Sigmoid colon (tissue), 7 donors: Measurements from ENCODE around the gene CASP2. TPM values are rescaled to one million over a fixed set of nuclear protein-coding genes. Genes with fewer than 3 reads are reported as not detected.

ENCODE experiments used
- DNase-seq: peaks from one replicate; pipeline ENCODE4 v3.0.0-alpha.2; 2019
- H3K27ac ChIP-seq, 4 donors: fragments of 200-600 bp; sonication (generic); one replicate each; pipeline ENCODE4 v1.5.1; 2016 to 2019; ENCODE audit warnings: mild to moderate bottlenecking in 1 of 4
- H3K27me3 ChIP-seq, 3 donors: fragments of 200-600 bp; sonication (generic); one replicate each; pipeline ENCODE4 v1.5.1; 2019; ENCODE audit warnings: mild to moderate bottlenecking in 1 of 3
- H3K36me3 ChIP-seq, 4 donors: fragments of 200-600 bp; sonication (generic); one replicate each; pipeline ENCODE4 v1.5.1; 2016 to 2019
- H3K4me1 ChIP-seq, 4 donors: fragments of 200-600 bp; sonication (generic); one replicate each; pipeline ENCODE4 v1.5.1; 2017 to 2019
- H3K4me3 ChIP-seq, 4 donors: fragments of 200-600 bp; sonication (generic); one replicate each; pipeline ENCODE4 v1.5.1; 2017 to 2019; ENCODE audit warnings: mild to moderate bottlenecking in 2 of 4, moderate library complexity in 1 of 4
- H3K9me3 ChIP-seq, 4 donors: fragments of 200-600 bp in 3 of 4; sonication (generic) in 3 of 4; one replicate each; pipeline versions ENCODE4 v1.5.1 to v1.6.1; 2013 to 2019
- CTCF ChIP-seq, 4 experiments: fragments of 450-650 bp in 3 of 4; fragments of 200-600 bp in 1 of 4; IDR thresholded peaks; one replicate each; pipeline ENCODE4 v1.5.1; 2016 to 2019; ENCODE audit warnings: antibody characterized with exemption in 4 of 4, mild to moderate bottlenecking in 3 of 4, moderate library complexity in 2 of 4
- EP300 ChIP-seq, 4 donors: sonication (generic); formaldehyde crosslinking; IDR thresholded peaks; one replicate each; pipeline ENCODE4 v1.6.1; 2017; ENCODE audit warnings: antibody characterized with exemption in 4 of 4
- POLR2A ChIP-seq, 2 donors: fragments of 450-650 bp; IDR thresholded peaks; one replicate each; pipeline ENCODE4 v1.6.1; 2016; ENCODE audit warnings: antibody characterized with exemption in 2 of 2, mild to moderate bottlenecking in 2 of 2, moderate library complexity in 2 of 2
- POLR2AphosphoS5 ChIP-seq, 4 donors: sonication (generic); formaldehyde crosslinking; IDR thresholded peaks; one replicate each; pipeline ENCODE4 v1.6.1; 2017; ENCODE audit warnings: antibody characterized with exemption in 4 of 4
- WGBS, 2 donors: extraction: QIAGEN DNeasy Blood & Tissue Kit; methylation state at CpG; one replicate each; pipeline ENCODE4 v1.1.7; 2013; 5-methylcytosine and 5-hydroxymethylcytosine counted together
- intact Hi-C: fragments of 100-400 bp; cut with DNase I; formaldehyde crosslinking; loops from one replicate; pipeline ENCODE4 v1.15.1; 2023
- polyA plus RNA-seq, 3 donors: library from polyadenylated mRNA; stranded (reverse); fragments of 200-250 nt; gene quantifications; one replicate each; pipeline ENCODE4 v1.2.3, GENCODE V29; 2013
- total RNA-seq, 4 donors: library from RNA; depleted of rRNA; stranded (reverse); fragments of >200 nt; gene quantifications; one replicate each; pipeline ENCODE4 v1.1.0, GENCODE V29; 2016
- donor health status: healthy with polysubstance abuse.
- donor health status: Bipolar disorder and iron deficiency.
- donor health status: healthy.

Gene CASP2
- total RNA-seq (10 to 100 TPM in 1 of 4 donors, 1 to 10 TPM in 3; 7.1 to 14.4 (median 7.8) TPM), polyA plus RNA-seq (10 to 100 TPM in 1 of 3 donors, 1 to 10 TPM in 2; 6.0 to 16.2 (median 6.0) TPM)

DNA sequence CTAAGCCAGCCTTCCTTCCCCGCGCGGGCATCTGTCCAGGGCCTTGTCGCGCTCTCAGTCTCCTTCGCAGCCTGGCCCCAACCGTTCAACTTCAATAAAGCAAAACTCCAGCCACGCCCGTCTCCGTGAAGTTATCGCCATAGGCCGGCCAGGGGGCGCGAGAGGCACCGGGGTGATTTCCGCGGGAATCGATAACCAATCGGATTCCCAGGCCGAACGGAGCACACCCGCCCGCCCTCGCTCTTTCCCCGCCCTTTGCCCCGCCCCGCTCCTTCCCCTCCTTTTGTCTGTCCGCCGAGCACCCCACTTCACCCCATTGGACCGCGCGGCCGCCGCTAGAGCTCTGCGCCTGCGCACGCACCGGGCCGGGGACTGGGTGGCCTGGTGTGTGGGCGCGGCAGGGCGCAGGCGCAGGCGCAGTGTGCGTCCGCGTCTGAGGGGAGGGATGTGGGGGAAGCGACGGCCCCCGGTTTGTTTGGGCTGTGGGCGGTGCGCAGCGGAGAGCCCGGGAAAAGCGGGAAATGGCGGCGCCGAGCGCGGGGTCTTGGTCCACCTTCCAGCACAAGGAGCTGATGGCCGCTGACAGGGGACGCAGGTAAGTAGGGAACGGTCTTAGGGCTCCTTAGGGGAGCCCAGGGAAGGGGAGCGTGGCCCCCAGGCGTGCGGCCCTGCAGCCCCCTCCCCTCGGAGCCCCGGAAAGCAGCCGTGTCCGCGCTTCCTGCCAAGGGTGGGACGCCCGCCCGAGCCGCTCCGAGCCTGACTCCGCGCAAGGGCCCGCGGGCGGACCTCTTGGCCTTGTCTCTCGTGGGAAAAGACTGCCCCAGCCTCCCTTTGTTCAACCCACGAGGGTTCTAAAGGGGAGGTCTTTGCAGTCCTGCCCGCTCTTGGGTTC lies at the start of gene CASP2:
Gene CASP2 (plus strand): TSS at position 417 of the 892 bp plus-strand sequence. CDS start 105 bp downstream, at position 522.
- peak; percentile 99 for DNase-seq
- 3 to 4% methylated on average over 84 of the region's 84 CpGs for WGBS, 2 donors
- H3K36me3 ChIP-seq: peaks cover 5 to 20% (median 16%) of the 10 kb centered on the region in 4 donors
- H3K9me3 ChIP-seq: no peaks in the 10 kb centered on the region
- H3K4me3 ChIP-seq: peak within 1 kb of the TSS; percentile 88 to 99 (median 94)
- no peak for TF ChIP-seq EP300 (IDR thresholded peaks at IDR 0.05)
- peak in 1 of 2 donors; percentile 62 for TF ChIP-seq POLR2A (IDR thresholded peaks at IDR 0.05)
- peak; percentile 65 to 89 (median 84) for TF ChIP-seq POLR2AphosphoS5 (IDR thresholded peaks at IDR 0.05)
- TF ChIP-seq CTCF (IDR thresholded peaks at IDR 0.05): peak in 2 of 4 experiments; percentile 13 to 27
- intact Hi-C loops: loop anchor here (2.0 to 5.0 kb wide), 2 partner anchors 23 to 94 kb away; partner anchors contain the start of gene ZYX
- H3K27ac ChIP-seq: peak within 1 kb of the TSS; percentile 91 to 95 (median 94)
- peaks cover 0 to 32% (median 27%) of the 10 kb centered on the region in 4 donors for H3K4me1 ChIP-seq
- H3K27me3 ChIP-seq: no peaks in the 10 kb centered on the region

- Histone ChIP-seq H3K27ac (peak overlapping the region in 1 of 4 donors; percentile 16), H3K4me3 (no peak overlapping the region), H3K27me3 (no peaks in the 10 kb centered on the region), H3K4me1 (no peaks in the 10 kb centered on the region), H3K9me3 (peaks cover 0 to 11% (median 0%) of the 10 kb centered on the region in 4 donors), H3K36me3 (no peaks in the 10 kb centered on the region)
- DNase-seq: no peak
- no peak for TF ChIP-seq POLR2AphosphoS5 (IDR thresholded peaks at IDR 0.05)
- no peak for TF ChIP-seq POLR2A (IDR thresholded peaks at IDR 0.05)
- TF ChIP-seq EP300 (IDR thresholded peaks at IDR 0.05): no peak
- TF ChIP-seq CTCF (IDR thresholded peaks at IDR 0.05): no peak
- intact Hi-C loops: loop anchor here (1.0 to 2.0 kb wide), 2 partner anchors 65 to 176 kb away; no protein-coding TSS in a partner anchor
These were observed 48.3 kb upstream of the CASP2 start for GRCh38 chr7:143239813-143240212.

DNA sequence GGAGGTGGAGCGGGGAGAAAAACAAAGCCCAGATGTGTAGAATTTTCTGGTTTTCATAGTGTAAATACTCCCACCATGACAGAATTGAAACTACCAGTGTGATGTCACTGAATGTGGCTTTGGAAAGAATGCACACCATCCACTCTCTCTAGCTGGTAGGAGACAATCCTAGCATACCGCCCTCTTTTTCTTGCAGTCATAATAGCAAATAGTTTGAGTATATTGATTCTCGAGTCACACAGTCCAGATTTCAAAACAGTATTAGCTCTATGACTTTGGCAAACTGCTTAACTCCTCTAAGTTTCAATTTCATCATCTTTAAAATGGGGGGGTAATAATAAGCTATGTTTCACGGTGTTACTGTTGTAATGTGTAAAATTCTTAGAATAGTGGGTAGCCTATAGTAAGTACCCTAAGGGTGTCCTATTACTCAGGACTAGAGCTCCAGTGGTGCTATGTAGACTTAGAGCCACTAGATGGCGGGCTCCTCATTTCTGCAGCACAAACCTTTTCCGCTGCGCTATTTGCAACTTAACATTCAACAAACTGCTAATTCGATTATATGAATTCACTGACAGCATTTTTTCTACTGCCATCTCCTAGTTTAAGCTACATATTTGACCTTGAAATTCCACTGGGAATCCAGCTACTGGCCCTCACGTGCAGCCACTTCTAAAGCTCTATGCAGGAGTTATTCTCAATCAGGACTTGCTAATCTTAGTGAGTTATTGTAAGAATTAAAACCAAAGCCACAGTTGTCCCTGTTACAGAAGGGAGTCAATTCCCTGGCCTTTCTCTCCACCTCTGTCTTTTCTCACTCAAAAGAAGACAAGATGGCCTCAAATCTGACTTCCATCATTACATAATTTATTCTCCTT lies 47.6 kb upstream of the CASP2 start:
- H3K4me1 ChIP-seq: no peaks in the 10 kb centered on the region
- 22 to 24% methylated on average over 9 of the region's 9 CpGs for WGBS, 2 donors
- no peaks in the 10 kb centered on the region for H3K27me3 ChIP-seq
- peak; percentile 77 for DNase-seq
- peaks cover 0 to 11% (median 0%) of the 10 kb centered on the region in 4 donors for H3K9me3 ChIP-seq
- intact Hi-C loops: loop anchor here (1.0 to 2.0 kb wide), 2 partner anchors 64 to 176 kb away; no protein-coding TSS in a partner anchor
- H3K27ac ChIP-seq: peak overlapping the region in 1 of 4 donors; percentile 16
- TF ChIP-seq POLR2A (IDR thresholded peaks at IDR 0.05) (no peak), POLR2AphosphoS5 (IDR thresholded peaks at IDR 0.05) (no peak), CTCF (IDR thresholded peaks at IDR 0.05) (peak; percentile 54 to 94 (median 77)), EP300 (IDR thresholded peaks at IDR 0.05) (no peak)
- no peak overlapping the region for H3K4me3 ChIP-seq
- no peaks in the 10 kb centered on the region for H3K36me3 ChIP-seq

DNA sequence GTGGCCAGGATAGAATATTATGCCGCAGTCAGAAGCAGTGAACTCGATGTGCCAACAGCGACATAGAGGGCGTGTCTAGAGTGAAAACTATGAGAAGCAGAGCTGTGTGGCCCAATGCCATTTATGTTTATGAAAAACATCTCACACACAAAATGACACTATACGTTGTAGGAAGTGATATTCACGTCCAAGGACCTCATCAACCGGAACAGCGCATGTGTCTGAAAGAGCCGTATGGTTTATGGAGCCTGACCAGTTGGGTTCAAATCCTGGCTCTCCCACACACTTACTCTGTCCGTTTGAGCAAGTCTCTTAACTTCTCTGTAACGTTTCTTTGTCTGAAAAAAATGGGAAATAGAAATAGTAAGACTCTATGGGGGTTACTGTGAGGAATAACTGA lies 45.8 kb upstream of the CASP2 start:
- Histone ChIP-seq H3K27ac (no peak overlapping the region), H3K36me3 (no peaks in the 10 kb centered on the region), H3K27me3 (no peaks in the 10 kb centered on the region), H3K9me3 (peaks cover 0 to 3% (median 0%) of the 10 kb centered on the region in 4 donors), H3K4me3 (no peak overlapping the region), H3K4me1 (no peaks in the 10 kb centered on the region)
- intact Hi-C loops: no loop called here
- DNase-seq: no peak
- TF ChIP-seq CTCF (IDR thresholded peaks at IDR 0.05): no peak
- no peak for TF ChIP-seq EP300 (IDR thresholded peaks at IDR 0.05)
- TF ChIP-seq POLR2AphosphoS5 (IDR thresholded peaks at IDR 0.05): no peak
- TF ChIP-seq POLR2A (IDR thresholded peaks at IDR 0.05): no peak
- 74 to 88% methylated on average over 11 of the region's 11 CpGs for WGBS, 2 donors
